GM18511 (cell line): Measurements from ENCODE around the gene GAS7.

Source experiments
- ATAC-seq: cut with Tn5 transposase; IDR thresholded peaks from one replicate; pipeline ENCODE4 v1.9.1; 2021; ENCODE audit warnings: mild to moderate bottlenecking, moderate library complexity; ENCODE audit not compliant: unreplicated experiment

GAS7 gene

DNA sequence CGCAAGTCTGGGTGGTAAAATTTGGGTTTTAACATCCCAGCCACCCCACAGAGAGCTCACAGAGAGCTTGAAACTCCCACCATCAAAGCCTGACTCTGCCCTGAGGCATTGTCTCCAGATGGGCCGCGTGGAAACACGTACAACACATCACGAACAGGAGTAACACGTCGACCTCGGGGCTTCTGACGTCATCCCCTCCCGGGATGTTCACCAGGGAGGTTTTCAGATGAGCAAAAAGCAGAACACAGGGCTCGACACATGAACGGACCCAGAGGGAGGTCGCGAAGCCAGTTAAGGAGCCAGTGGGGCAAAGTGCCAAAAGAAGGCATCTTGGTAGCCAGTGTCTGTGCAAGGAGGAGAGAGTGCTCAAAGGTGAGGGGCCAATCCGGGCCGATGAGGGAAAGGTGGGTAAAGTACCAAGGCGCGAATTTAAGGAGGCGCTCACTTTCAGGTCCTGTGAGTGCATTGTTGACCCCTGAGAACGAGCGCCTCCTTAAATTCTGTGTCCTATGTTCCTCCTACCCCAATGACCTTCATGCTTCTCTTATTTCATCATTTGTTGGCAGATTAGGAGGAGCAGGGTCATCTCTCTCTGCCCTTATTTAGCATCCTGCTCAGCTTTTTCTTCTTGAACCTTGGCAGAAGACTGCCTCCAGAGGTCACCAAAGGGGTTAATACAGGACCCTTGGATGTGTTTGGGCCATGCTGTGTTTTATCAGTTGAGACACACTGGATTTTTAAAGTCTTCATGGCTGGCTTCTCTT is 298.9 kb downstream of the GAS7 start:
- no peak for ATAC-seq

DNA sequence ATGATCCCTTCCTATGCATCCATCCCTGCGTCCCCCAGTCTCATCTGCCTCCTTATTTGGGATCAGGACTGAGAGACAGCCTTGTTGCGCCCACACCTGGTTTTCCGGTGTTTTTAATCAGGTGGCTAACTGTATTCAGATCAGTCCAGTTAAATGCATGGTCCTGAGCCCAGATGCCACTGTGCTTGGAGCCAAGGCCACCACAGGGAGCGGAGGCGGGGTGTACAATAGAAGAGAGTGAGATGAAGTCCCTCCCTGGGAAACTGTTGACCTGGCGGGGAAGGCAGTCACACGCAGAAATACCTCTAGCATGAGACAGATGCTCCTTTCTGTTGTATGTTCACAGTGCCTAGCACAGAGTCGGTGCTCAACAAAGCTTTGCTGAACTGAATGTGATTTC is 299.6 kb downstream of the GAS7 start:
- ATAC-seq = no peak

DNA sequence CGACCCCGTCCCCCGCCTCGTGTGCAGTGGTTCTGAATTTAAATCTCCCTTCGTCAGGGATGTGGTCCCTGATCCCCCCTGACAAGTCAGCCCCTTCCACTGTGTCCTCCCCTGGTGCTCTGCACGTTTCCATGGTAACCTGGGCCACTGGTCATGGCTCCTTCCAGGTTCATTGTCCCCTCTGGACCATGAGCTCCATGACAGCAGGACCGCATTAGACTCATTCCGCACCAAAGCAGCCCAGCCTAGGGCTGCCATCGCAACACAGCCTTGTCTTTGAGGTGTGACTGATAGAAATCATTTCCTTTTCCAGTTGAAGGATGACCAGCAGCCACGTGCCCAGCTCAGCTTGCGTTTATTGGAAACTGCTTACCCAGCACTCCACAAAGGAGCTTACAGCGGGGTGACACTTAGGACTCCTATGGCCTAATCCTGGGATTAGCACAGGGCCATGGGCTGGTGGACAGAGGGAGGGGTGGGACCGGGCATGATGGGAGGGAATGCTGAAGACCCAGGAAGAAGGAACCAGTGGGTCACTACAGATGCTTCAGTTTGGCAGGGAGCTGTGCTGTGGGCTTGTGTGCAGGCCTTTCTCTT is 300.9 kb downstream of the GAS7 start:
- ATAC-seq = no peak

DNA sequence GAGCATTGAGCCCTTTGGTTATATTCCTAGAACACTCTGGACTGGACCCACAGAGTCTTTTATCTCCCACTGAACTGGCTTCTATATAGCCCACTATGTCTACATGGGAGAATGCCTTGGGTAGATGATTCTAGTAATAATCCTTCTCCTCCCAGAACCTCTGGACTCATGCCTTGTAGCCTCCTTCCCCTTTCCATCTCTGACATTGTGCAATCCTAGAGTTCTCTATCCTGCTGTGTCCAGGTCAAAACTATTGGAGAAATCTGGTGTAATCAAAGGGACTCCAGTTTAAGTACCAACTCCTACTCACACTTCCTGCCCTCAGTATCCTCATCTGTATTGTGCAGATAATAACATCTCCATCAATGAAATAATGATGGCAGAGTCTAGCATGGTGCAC is 302.5 kb downstream of the GAS7 start:
- no peak for ATAC-seq

DNA sequence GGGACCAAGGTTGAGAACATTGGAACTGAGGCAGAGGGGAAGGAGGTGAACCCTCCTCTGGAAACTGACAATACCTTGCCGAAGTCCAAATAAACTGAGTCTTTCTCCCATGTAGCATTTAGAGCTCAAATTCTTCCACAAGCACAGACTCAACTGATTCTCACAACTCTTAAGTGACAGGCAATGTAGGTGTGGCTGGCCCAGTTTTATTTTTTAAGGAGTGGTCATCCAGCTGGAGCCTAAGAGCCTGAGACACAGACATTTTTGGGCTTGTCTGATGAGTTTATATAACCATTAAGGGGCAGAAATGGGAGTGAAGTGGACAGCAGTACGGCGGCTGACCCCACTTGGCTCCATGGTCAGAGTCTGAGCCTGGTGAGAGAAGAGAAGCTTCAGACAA is 304.2 kb downstream of the GAS7 start:
- no peak for ATAC-seq

DNA sequence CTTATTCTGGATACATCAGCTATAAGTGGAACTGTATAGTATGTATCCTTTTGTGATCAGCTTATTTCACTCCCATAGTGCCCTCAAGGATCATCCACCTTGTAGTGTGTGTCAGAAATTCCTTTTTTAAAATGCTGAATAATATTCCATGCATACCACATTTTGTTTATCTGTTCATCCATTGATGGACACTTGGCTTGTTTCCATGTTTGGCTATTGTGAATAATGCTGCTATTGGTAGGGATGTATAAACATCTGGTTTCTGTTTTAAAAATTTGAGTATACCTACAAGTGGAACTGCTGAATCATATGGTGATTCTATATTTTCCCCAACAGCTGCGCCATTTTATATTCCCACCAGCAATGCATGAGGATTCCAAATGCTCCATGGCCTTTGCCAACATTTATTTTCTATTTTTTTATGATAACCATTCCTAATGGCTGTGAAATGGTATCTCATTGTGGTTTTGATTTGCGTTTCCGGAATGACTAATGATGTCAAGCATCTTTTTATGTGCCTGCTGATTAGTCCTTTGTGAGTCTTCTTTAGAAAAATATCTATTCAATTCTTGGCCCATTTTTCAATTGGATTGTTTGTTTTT is 304.9 kb downstream of the GAS7 start:
- no peak for ATAC-seq

DNA sequence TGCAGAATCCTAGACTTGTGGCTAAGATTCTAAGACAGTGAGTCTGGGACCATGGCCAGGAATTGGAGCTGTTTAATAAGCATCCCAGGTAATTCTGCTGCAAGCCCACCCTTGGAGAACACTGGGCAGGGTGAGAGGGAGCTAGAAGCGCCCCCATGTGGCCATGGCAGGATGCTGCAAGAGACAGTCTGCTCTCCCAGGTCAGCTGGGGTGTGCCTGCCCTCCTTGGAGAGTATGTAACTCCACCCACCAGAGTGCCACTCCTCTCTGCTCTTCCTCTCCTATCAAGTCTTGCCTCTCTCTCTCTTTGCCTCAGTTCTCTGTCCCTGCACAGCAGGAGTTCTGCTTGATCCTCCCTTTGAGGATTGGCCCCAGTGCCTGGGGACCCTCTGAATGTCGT is 308.3 kb downstream of the GAS7 start:
- ATAC-seq = no peak

DNA sequence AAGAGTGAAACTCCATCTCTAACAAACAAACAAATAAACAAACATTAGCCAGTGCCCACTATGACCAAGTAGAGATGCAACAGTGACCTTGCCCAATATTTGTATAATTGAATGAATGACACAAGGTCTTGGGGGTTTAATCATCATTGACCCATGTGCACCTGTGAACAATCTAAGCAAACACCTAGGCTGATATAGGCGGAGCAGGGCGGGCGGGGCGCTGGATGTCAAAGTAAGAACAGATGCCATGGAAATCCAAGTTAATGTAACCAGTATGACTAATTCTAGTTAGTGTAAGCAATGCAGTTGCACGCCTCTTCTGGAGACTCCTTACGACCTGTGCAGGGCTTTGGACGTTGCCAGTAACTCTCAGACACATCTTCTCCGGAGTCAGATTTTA is 310.9 kb downstream of the GAS7 start:
- no peak for ATAC-seq

DNA sequence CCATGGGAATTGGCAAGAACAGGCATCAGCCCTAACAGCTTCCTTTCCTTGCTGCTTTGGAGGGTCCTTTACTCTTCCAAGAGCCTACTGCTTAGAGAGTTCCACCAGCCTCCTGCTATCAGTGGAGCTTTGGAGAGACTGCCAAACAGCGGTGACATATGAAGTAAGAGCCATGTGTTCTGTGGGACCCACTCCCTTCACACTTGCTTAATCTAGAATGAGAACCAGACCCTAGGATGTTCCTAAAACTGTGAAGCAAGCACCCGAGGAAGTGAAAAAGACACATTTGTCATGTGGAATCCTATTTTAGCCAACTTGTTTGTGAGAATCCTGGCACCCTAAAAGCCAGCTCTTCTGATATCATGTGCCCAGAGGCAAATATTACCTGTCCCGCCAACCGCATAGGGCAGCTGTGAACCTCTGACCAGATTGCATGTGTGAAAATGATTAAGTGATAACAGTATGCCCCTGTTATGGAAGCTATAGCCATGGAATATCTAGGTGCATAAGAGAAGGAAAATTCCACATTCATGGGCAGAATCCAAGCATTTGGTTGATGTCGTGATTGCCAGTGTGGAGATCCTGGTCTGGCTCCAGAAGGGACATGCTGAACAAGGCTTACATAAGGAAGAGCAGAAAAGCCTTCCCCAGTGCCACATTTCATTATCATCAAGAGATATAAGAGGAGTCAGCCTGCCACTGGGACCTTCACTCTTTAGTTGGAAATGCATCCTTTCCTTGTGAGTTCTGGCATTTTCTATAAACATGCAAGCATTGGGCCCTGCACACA is 312.1 kb downstream of the GAS7 start:
- ATAC-seq = no peak

DNA sequence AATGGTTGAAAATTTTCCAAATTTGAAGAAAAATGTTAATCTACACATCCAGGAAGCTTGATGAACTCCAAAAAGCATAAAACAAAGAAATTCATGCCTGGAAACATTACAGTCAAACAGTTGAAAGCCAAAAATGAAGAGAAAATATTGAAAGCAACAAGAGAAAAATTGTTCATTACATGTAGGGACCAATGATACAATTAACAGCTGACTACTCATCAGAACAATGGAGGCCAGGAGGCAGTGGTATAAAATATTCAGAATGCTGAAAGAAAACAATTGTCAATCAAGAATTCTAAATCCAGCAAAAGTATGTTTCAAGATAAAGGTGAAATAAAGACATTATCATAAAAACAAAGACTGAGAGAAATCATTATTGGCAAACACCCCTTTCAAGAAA is 315.0 kb downstream of the GAS7 start:
- no peak for ATAC-seq

DNA sequence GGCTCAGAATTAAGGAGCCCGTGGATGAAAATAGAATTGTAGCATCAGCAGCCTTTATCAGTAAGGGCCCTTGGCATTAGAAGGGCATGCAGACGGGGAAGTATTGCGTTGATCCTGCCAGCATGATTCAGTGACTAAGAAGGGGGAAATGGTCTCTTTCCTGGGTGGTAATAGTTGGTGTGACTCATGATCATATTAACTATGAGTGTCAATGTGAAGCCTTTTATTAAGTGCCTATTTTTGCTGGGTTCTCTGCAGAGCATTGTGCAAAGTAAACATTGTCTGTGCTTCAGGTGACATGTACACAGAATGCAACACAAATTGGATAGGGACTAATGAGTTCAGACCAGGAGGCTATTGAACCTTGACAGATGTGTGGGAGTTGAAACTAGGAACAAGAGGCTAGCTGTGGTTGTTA is 317.8 kb downstream of the GAS7 start:
- peak; percentile 56 for ATAC-seq

DNA sequence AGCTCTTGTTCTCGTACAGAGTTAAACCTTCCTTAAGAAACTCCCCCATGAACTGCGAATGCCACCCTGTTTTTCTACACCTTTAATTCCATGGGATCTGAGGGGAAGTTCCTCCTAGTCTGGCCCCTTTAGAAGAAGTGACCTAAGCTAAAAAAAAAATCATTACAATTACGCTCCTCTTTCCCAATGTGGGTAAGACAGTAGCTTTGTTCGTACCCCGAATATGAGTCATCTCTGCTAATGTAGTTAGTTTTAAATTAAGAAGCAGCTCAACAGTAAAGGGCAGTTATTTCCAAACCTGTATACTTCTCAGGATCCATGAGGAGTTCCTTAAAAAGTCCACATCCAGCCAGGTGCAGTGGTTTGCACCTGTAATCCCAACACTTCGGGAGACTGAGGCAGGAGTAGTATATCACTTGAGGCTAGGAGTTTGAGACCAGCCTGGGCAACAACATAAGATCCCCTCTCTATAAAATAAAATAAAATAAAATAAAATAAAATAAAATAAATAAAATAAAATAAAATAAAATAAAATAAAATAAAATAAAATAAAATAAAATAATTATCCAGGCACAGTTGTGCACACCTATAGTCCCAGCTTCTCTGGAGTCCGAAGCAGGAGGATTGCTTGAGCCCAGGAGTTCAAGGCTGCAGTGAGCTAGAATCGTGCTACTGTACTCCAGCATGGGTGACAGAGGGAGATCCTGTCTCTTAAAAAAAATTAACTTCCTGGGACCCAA is 319.4 kb downstream of the GAS7 start:
- no peak for ATAC-seq

DNA sequence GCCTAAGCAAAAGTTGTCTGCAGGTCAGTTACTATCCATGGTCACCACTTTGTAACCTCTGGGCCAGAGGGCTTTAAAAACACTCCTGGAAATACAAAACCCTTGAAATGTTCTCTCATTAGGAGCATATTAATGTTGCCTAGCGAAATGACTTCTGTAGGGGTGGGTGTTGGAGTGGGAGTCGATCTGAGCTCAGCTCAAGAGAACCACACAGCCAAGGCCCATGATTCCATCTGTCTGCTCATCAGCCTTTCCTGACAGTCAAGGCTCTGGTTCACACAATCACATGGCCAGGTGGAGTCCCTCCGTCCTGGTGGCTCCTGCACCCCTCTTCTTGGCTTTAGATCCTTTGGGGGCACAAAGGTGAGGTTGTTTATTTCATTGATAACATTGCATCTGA is 320.1 kb downstream of the GAS7 start:
- ATAC-seq = no peak

DNA sequence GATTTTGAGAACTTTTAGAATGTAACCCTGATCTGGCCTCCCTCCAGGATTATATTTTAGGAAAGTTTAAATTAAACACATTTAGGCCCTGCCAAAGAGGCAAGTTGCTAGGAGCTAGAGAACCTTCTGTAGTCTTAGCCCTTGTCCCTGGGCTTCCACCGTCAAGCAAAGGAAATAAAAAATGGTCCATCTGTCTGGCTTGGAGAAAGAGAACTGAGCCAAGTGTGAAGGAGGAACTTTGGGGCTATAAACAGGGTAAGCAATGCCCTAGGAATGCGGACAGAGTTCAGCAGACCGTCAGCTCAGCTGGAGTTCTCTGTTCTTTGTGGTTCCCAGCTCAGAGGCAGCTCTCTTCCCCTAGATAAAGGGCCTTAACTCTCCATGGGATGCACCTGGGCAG is 323.0 kb downstream of the GAS7 start:
- no peak for ATAC-seq

DNA sequence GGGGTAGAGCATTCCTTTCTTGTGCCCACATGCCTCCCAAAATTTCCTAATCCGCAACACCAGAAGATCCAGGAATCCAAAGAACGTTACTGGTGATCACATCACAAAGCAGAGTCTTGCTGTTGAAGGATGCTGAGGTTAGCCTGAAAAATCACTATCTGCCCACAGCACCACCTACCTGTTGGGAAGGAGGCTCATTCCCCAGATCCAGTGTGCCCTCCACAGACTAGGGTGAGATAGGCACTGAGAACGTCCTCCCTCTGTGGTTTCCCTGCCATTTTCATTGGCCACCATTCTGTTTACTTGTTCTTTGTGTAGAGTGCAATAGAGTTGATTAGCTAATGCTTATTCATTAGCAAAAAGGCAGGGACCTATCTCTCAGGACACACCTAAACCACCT is 323.7 kb downstream of the GAS7 start:
- ATAC-seq = no peak

DNA sequence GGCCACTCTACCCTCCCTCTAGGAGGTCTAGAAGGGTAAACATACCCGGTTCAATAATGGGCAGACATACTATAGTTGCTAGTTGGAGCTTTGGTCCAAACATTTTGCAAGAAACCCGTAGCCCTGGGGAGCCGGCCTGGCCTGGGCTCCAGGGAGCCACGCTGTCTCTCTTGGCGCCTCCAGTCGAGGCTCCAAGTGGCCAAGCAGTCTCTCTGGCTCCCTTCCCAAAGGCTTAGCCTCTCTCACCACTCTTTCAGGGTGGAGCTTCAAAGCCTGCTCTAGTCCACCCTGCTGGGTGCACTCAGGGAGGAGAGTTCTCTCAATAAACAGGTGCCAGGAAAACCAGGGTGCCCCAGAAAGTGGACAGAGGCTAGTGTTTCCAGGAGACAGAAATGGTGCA is 325.6 kb downstream of the GAS7 start:
- ATAC-seq = no peak

DNA sequence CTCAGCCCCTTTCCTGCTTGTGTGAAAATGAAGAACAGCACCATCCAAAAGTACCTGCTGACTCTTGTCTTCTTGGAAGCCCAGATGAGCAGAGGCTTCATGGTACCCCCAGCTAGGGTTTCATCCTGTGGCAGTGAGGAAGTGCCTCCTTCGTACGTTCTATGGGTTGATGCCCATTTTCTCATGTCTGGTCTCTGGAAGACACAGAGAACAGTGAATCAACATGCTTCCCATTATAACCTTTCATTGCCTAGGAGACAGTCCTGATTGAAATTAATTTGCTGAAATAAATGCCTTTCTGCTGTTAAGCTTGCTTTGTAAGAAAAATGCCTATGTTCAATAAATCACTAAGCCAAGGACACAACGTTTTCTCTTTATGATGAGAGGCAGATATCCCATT is 329.9 kb downstream of the GAS7 start:
- no peak for ATAC-seq

DNA sequence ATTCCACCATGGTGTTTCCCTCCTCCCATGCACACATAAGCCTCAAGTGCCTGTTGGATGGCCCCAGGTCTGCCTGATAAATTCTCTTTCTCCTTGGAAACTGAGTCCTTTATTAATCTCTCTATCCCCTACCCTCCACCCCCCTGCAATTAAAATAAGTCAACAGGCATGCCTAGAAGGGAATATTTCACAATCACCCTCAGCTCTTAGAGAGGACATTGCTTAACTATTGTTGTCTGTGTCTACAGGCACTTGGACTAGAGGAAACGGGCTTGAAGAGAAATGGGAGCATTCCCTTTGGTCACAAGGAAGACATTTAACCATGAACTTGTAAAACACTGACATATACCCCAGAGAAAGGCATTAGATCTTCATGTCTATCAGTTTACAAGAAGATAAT is 332.8 kb downstream of the GAS7 start:
- no peak for ATAC-seq

DNA sequence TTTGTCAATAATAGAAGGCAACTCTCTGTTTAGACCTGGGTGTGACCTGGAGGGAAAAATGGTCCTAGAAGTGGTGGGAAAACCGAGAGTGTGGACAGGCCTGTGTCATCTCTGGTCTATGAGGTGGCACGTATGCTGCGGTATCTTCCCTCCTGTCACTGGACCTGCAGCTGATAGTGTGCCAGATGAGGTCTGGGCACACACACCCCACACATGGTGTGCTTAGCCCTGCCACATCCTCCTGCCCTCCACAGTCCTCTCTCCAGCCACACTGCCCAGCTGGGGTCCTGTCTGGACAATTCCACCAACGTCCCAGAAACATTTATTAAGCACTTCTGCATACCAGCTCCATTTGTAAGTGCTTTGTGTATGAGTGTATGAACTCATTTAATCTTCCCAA is 335.5 kb downstream of the GAS7 start:
- ATAC-seq = no peak

DNA sequence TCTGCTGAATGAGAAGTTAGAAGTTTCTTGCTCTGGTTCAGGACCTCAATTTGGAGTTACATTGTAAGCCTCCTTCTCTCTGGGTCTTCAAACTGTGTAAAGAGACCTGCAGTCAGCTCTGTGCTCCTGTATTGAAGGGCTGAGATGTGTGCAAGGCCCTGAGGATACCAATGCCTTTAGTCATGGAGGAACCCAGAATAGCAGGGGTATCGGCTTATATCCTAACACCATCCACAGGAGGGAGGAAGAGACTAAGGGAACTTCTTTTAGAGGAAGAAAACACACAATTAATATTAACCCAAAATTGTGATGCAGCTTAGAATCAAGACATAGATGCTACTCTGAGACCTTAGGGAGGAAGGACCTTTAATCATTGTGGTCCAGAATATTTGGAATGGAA is 336.2 kb downstream of the GAS7 start:
- no peak for ATAC-seq

DNA sequence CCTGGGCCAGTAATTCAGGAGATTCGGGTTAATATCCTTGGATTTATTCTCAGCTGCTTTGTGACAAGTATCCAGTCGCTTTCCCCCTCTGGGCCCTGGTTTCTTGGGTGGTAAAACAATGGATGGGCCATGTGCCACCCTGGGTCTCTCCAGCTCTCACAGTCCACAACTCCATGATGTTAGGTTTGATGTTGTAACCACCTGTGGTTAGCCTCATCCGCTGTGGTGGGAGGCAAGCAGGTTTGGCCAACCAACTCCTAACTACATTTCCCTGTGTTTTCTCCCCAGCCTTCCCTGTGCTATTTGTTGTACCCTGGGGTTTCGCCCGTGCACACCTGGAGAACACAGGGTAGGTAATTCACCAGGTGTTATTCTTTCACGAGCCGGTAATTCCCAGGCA is 337.6 kb downstream of the GAS7 start:
- no peak for ATAC-seq
